AML-193 (cell line): Measurements from ENCODE around the gene NAT14.

Source experiments
- DNase-seq, 2 experiments: peaks; one replicate each; lab custom pipeline; 2025; lab: John Stamatoyannopoulos, UW

Gene NAT14

DNA sequence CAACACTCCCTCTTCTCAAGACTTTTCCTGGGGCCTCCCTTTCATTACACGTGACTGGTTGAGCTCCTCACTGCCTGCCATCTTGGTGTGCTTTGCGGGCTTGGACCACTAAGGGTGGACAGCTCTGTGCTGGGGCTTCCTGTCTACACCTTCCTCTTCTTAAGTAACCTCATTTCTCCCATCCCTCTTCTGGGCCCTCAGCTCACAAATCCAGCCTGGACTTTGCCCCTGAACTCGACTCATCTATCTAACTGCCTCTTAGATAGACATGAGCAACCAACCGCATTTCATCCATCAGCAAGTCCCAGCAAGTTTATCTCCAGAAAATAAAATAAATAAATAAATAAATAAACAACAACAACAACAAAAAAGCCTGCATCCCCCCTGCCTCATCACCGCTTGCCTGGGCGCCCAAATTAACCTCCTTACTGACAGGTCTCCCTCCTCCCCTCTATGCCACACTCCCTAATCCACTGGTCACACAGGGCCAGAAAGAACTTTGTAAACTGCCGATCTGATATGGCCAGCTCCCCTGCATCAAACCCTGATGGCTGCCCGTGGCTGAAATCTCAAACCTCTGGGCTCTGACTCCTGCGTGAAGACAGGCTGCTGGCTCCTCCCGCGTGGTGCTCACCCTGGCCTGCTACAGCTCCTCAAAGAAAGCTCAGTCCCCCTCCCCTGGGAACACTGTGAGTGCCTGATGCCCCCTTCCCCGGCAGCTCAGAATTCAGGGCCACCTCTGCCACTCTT, 31.3 kb upstream of the NAT14 start:
- DNase-seq = no peak

DNA sequence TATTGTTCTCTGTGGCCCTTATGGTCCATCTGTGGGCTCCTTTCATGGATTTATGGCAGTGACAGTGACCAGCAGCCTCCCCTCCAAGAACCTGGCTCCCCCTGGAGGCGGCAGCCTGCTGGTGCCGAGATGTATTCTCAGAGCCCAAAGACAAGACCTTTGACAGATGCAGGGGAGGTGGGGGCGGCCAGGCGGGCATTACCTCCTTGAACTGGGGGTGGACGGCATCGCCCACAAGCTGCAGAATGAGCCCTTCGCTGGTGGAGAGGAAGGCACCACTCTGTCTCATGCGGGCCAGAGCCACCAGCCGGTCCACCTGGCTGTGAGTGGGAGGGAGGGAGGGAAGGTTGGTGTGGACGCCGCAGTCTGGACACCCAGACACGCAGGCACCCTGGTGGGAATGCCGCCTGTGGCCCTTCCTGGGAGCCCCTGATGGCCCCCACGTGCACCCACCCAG, 30.2 kb upstream of the NAT14 start:
- peak; percentile 25 to 32 for DNase-seq

DNA sequence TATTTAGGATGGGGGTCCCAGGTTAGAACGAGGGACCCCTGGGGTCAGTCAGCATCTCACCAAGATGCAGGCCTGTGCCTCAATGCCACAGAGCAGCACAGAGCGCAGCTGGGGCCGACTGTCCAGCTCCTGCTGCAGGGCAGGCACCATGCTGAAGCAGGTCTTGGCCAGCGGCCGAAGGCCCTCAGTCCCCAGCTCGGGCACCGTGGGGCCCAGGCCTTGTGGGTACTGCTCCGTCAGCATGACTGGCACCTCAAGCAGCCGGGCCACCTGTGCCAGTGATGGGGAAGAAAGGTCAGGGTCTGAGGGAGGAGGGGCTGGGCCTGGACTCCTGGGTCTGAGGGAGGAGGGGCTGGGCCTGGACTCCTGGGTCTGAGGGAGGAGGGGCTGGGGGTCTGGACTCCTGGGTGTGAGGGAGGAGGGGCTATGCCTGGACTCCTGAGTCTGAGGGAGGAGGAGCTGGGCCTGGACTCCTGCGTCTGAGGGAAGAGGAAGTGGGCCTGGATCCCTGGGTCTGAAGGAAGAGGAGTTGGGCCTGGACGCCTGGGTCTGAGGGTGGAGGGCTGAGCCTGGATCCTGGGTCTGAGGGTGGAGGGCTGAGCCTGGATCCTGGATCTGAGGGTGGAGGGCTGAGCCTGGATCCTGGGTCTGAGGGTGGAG, 29.3 kb upstream of the NAT14 start:
- DNase-seq = no peak

DNA sequence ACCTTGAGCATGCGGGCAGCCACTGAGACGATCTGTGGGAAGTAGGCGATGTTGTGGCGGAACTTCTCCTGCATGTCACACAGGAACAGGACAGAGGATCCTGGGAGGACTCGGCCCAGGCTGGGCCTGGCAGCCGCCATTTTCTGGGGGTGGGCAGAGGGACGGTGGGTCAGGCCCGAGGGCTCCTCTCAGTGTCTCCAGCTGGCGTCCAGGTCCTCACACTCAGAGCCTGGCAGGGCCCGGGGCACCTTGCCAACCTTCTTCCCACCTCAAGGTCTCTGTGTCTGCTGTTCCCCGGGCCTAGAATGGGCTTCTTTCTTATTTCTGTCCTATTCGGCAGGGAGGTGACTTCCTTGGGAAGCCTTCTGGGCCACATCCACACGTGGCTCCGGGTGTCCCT, 28.6 kb upstream of the NAT14 start:
- DNase-seq = no peak

DNA sequence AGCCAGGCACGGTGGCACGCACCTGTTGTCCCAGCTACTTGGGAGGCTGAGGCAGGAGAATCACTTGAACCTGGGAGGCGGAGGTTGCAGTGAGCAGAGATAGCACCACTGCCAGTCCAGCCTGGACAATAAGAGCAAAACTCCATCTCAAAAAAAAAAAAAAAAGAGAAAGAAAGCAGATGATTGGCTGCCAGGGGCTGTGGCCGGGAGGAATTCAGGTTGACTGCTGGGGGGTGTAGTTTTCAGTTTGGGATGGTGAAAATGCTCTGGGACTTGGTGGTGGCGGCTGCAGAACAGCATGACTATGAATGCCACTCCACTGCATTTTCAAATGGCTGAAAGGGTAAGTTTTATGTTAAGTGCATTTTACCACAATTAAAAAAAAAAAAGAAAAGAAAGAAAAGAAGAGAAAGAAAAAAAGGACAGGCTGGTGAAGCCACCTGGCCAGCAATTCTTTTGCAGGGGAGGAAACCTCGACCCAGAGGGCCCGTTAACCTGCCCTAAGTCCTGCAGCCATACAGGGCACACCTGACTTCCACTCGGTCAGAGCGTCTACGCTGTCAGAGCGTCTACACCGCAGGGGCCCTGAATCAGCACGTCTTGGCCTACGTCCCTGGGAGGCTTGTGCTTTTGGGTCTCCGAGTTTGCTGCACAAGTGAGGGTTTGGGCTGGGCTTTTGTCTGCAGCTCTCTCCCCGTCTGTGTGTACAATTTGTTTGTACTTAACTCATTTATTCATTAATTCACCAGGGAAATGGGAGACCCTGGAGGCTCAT, 27.1 kb upstream of the NAT14 start:
- DNase-seq = no peak

DNA sequence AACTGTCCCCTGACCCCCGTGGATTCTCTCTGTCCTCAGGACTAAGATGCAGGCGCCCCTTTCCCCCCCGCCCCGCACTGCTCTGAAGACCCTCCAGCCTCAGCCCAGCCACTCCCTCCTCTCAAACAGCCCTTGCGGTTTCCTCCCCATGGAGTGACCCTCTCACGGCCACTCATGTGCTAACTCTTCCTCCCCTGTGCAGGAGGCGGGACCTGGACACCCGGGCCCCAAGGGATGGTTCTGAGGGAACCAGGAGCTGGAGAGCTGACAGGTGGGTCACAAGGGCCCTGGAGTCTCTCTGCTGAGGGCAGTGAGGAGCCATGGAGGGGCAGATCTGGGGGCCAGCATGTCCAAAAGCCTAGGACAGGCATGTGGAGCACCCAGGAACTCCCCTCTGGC, 25.4 kb upstream of the NAT14 start:
- no peak for DNase-seq

DNA sequence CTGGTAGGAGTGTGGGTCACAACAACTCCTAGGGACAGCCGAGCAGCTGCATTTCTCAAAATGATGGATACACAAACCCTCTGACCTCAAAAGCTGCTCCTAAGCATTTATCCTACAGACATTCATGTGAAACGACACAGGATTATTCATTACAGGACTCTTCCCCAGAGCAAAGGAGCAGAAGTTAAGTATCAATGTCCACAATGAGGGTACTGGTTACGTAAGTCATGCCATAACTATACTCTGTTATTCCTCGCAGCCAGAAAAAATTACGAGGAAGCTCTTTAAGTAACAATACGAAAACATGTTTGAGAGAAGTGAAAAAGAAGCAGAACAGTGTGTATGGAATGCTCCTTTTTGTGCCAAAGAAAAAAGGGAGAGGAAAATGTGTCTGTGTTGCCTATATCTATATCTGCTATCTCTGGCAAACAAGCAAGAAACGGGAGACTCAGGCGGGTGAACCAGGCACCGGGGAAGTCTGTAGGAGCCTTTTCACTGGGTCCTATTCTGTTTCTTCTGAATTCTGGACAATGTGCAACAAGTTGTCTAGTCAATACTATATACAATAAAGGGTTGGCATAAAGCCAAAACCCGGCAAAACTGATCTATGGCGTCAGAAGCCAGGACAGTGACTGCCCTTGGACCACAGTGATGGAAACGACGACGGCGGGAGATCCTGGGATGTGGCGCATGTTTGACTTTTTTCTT, 24.9 kb upstream of the NAT14 start:
- DNase-seq = no peak

DNA sequence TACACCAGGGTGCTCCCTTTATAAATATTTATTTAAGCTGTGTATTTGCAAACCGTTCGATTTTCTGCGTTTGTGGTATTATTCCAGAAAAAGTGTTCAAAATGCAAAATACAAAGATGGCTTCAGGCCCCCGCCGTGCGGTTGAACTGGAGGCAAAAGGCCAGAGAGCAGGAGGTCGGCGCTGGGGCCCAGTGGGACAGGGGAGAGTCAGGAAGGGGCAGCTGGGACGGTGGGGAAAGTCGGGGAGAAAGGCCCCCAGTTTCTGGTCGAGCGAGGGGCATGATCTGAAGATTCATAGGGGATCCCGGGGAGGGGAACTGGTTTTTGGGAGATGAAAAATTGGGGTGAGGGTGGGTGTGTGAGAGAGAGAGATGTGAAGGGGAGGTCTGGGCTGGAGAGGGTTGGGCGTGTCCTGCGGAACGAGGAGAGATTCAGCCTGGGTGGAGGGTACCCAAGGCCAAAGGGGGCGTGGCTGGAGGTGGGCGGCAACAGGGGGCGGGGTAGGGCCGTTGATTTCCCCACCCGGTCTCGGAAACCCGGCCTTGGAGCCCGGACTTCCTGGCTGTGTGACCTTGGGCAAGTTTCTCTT, 24.2 kb upstream of the NAT14 start:
- DNase-seq = peak; percentile 26 to 29

DNA sequence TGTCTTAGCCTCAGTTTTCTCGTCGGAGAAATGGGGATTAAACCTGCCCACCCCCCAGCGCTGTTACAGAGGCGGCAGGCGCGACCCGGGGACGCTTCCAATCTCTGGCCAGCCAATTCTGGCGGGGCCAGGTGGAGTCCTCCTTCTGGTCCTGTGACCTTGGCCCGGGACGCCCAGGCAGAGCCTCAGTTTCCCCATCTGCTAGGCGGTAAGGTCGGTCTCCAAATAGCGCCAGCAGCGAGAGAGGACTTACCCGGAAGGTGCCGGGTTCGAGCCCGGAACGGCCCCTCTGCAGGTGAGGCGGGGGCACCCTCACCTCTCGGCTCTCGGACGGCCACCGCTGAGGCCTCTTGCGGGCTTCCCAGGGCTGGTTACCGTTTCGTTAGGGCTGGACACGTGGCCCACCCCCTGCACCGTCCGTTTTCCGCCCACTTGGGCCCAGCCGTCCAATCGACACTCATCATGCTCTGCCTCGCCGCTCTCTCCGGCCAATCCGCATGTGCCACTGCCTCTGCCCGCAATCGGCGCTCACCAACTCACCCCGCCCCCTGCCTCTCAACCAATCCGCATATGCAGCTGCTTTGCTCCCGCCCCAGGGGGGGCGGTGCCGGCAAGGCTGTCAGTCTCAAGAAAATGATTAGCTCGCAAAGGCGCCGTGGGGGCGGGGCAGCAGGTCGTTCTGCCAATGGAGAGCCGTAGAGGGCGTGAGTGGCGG, 23.6 kb upstream of the NAT14 start, which contains the start of gene ISOC2:
TSS of gene ISOC2 (minus strand) at position 384 of the 715 bp plus-strand sequence. CDS start 5,156 bp downstream, outside the sequence.
- DNase-seq = peak; percentile 97 to 99

DNA sequence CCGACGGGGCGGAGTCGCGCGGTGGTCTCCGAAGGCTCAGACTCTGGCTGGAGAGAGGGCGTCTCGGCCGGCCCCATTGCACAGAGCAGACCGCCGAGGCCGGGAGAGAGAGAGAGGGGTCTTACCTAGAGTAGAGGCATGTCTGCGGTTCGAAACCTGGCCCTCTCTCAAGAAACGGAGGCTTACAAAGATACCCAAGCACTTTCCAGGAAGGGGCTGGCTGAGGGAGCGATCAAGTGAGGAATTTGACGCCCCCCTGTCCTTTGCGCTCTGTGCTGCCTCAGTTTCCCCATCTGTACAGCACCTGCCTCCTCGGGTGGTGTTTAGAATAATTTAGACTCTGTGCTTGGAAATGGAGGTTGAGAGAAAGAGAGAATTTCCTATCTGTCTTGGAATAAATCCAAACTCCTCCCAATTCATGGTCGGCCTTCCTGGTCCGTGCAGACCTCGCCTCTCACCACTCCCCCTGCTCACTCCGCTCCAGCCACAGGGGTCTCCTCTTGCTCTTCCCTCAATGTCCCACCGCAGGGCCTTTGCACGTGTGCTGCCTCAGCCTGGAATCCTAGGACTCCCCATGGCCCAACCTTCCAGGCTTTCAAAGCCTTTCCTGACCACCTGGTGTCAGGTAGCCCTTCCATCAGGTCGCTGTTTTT, 22.9 kb upstream of the NAT14 start:
- DNase-seq = peak; percentile 8 to 29

DNA sequence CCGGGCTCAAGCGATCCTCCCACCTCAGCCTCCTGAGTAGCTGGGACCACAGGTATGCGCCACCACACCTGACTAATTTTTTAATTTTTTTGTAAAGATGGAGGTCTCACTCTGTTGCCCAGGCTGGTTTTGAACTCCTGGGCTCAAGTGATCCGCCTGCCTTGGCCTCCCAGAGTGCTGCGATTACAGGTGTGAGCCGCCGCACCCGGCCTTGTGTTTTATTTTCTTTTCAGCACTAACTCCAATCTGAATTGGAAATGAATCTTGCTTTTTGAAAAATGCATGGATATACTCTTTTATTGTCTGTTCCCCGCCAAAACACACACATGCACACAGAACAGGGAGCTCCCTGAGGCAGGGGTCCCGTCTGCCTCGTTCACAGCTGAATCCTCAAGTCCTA, 22.3 kb upstream of the NAT14 start:
- no peak for DNase-seq

DNA sequence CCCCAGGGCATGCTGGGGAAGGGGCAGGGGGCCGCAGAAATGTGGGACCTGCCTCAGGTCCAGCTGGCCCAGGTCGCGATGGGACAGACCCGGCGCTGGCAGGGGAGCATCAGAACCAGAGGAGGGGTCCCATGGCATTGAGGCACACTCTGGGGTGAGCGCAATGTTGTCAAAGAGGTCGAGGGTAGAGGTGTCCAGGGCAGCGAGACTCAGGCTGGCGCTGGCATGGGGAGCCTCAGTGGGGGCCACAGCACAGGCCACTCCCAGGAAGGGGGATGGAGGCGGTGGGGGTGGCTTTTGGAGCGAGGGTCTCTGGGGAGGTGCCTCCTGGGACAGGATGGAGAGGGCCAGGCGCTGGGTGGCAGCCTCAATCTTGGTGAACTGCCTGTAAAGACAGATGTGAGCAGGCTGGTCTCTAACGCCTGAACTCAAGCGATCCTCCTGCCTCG, 21.4 kb upstream of the NAT14 start:
- DNase-seq = no peak

DNA sequence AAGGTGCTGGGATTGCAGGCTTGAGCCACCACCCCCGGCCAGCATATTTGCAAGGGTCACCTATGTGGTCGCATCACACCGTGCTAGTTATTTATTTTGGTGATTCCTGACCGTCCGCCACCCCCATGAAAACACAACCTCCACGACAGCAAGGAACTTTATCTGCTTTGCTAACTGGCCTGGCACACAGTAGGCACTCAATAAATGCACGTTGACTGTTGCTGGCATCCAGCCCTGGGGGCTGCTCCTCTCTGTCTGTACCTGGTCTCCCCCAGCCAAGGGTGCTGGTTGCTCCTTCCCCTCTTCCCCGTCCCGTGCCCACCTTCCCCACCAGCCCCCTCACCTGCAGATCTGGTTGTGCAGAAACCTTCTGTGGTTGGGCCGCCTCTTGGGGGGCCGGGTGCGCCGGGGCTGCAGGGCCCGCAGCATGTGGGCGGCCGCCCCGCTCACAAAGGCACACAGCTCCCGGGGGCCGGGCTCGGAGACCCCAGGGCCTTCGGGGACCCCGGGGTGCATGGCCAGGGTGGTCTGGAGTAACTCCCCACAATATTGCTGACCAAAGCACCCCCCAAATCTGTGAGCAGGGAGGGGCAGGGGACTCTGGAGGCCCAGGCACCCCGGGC, 20.8 kb upstream of the NAT14 start:
- DNase-seq = no peak

DNA sequence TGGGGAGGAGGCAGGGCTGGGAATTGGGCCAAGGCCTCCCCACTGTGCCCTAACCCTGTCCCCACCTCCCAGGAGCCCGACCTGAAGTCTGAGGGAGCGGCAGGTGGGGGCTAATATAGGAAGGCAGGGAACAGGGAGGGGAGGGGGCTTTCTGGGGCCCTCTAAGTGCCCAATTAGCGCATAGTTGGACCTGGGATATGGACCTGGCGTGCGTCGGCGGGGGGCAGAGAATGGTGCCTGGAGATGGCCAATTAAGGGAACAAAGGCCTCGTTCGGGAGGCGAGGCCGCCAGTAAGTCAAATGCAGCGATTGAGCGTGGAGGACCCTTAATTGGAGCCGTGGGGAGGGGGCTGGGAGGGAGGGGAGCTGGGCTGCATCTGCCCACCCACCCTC, 20.3 kb upstream of the NAT14 start, which contains the start of gene C19orf85:
TSS of gene C19orf85 (minus strand) at position 90 of the 393 bp plus-strand sequence. CDS start 197 bp downstream, outside the sequence.
- no peak for DNase-seq

DNA sequence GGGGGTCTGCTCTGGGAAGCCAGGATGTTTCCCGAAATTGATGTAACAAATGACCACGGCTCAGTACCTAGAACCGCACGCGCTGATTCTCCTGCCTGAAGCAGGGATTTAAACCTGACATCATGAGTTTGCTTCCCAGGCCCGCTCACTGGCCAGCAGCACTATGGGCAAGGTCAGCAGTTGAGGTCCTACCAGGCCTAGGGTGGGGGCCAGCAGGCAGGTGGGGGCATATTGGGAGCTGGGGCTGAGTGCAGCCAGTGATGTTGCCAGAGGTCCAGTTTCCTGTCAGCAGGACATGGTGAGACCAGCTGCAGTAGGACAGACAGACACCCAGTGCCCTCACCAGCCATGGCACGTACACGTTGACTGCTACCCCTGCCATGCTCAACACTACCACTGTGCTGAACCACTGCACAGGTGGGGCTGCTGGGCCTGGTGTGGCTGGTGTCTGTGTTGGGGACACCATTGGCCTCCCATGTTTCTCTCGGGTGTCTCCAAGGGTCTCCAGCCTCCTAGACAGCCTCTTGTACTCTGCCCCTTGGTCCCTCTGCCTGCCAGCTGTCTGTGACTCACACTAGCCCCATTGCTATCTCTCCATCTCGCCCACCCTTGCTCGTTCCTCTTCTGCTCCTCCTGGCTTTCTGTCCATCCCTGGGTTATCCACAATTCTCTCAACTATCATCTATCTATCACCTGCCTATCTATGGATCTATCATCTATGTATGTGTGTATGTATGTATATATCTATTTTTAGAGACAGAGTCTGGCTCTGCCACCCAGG, 19.3 kb upstream of the NAT14 start:
- no peak for DNase-seq

DNA sequence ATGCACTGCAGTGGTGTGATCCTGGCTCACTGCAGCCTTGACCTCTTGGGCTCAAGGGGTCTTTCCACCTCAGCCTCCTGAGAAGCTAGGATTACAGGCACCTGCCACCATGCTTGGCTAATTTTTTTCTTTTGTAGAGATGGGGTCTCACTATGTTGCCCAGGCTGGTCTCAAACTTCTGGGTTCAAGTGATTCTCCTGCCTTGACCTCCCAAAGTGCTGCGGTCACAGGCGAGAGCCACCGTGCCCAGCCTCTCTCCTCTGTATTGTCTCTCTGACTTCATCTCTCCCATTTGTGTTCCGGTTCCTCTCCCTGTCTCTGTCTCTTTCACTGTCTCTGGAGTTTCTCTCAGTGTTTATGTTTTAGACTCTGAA, 18.8 kb upstream of the NAT14 start:
- no peak for DNase-seq

DNA sequence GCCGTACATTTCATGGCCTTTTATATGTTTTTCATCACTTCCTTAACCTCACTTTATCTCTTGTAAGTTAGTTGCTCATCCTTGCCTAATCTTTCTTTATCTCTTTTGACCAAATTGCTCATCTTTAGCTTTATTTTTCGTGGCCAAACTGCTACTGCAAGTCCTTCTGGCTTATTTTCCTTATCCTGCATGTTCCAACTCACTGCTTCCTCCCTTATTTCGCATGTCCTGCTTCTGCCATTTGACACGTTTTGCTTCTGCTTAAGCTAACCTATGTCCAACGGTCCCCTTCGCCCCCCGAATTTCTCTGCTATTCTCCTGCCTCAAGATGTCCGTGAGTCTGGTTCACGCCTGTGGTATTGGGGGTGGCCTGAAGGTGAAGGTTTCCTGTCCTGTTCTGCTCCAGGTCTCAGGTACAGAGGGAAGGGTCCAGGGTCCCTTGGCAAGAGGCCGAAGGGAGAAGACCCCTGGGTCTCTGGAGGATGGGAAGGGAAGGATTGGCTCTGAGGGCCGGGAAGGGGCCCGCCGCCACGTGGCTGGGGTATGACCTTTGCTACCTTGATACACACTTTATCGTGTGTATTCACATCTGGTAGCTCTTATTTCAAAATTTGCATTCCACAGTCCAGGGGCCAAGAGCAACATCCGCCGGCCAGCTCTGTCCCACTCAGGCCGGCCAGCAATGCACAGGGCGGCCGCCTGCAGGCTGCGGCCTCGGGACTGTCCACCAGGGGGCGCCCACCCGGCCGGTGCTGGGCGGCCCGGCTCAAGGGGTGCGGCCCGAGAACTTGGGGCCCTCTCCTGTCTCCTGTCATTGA, 17.5 kb upstream of the NAT14 start:
- DNase-seq = peak; percentile 32 to 60

DNA sequence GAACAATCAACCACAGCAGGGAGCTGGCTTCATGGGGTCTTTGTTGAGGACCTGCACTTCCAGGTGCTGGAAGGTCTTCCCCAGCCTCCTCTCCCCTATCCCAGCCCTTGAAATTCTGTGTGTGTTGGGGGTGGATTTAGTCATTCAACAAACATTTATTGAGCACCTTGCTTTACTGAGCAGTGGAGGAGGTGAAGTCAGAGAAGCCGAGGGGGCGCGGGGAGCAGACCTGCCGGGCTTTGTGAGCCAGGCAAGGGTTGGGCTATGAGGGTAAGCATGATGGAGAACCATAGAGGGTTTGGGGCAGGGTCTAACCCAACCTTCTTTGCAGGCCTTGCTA, 17.0 kb upstream of the NAT14 start:
- no peak for DNase-seq
